GM20431 (cell line): ENCODE measurements around the gene SCIN.
"Not testable (repeated sequence)": the region's sequence is repeated elsewhere in the genome, so short reads cannot be mapped to it uniquely, and the experiment has no call there.

Source experiments
- in situ Hi-C: fragments of 300-500 bp; cut with MseI, MboI; formaldehyde crosslinking; loops from one replicate; pipeline ENCODE4 v1.15.0; 2020; ENCODE audit warnings: low sequenced_read_pairs; ENCODE audit not compliant: unreplicated experiment

Gene SCIN

DNA sequence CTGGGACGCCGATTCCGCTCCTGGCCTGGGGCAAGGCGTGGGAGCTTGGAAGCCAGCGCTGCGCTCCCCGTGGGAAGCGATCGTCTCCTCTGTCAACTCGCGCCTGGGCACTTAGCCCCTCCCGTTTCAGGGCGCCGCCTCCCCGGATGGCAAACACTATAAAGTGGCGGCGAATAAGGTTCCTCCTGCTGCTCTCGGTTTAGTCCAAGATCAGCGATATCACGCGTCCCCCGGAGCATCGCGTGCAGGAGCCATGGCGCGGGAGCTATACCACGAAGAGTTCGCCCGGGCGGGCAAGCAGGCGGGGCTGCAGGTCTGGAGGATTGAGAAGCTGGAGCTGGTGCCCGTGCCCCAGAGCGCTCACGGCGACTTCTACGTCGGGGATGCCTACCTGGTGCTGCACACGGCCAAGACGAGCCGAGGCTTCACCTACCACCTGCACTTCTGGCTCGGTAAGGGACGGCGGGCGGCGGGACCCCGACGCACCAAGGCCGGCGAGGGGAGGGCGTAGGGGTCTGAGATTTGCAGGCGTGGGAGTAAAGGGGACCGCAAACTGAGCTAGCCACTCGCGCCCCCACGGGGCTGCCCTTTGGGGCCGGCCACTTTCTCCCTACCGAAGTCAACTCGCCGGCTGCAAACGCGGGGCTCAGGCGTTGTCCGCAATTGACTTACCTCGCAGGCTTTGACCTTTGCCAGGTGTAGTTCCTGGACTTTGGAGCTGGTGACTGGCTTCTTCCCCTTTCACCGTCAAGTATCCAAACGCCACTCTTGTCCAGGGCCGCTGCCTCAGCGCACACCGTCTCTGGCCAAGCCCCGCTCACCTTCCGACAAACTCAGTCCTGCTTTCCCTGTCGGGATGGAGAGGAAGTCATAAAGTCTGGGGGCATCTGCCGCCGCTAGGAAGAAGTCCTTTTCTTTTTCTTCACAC, at the start of gene SCIN:
Gene SCIN, plus strand, starts transcription at position 187 of the 928 bp plus-strand sequence. Its CDS starts 67 bp downstream, at position 254.
- in situ Hi-C loops, result no loop called here

GRCh38 chr7:12524794-12525386, 45.6 kb upstream of the SCIN start:
- in situ Hi-C loops, result no loop called here

GRCh38 chr7:12526693-12527092, 43.8 kb upstream of the SCIN start:
- in situ Hi-C loops, result not testable (repeated sequence)

GRCh38 chr7:12527670-12528069, 42.9 kb upstream of the SCIN start:
- in situ Hi-C loops, result not testable (repeated sequence)

DNA sequence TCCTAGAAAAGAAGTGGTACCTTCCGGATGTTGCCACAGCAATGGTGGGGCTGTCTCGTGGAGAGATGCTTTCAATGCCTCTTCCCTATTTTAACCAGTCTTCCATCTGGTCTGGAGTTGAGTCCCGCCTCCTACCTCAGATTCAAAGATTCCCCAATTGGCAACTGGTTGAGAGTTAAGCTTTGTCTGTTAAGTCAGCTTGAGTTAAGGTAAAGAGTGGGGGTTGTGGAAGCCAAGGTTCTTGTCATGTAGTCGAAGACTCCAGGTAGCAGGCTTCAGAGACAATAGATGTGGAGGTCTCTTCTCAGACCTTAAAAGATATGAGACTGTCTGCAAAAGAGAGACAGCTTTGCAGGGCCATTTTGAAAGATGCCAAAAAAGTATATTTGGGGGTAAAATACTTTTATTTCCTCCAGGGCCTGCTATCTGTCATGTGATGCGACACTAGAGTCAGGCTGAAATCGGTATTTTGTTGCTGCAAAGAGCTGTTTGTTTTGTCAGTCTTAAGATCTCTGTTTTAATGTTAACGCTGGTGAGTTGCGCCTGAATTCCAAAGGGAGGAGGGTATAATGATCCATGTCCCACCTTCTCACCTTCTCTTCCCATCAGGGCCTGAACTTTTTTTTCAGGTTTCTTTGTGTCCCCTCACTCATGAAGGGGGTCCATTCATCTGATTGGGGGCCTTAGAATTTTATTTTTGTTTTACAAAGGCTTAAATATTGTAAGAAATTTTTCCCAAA, 40.4 kb upstream of the SCIN start:
- in situ Hi-C loops, result loop anchor here (10.0 kb wide), 1 partner anchor 85 kb away; no protein-coding TSS in a partner anchor

- in situ Hi-C loops, result loop anchor here (10.0 kb wide), 1 partner anchor 83 kb away; no protein-coding TSS in a partner anchor
Measured at GRCh38 chr7:12531784-12532183, 38.7 kb upstream of the SCIN start.

GRCh38 chr7:12534046-12534445, 36.5 kb upstream of the SCIN start:
- in situ Hi-C loops, result loop anchor here (10.0 kb wide), 1 partner anchor 81 kb away; no protein-coding TSS in a partner anchor

DNA sequence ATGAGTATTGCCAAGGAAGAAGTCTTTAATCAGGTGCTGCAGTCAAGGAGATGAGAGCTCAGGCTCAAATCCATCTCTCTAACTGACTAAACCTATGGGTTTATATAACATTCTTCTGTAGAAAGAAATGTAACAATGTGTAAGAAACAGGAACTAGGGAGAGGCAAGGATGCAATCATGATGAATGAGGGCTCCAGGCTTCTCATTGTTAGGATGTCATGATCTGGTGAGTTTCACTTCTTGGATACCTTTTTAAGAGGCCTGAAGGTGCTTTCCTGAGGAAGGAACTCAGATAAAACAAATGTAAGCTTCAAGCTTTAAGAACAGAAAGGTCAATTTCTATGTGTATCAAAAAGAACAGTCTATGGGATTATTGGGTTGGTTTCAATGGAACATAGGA, 30.8 kb upstream of the SCIN start:
- in situ Hi-C loops, result loop anchor here (10.0 kb wide), 1 partner anchor 75 kb away; no protein-coding TSS in a partner anchor

- in situ Hi-C loops, result no loop called here
Measured at GRCh38 chr7:12540850-12541249, 29.7 kb upstream of the SCIN start.

- in situ Hi-C loops, result no loop called here
Measured at GRCh38 chr7:12543586-12543985, 26.9 kb upstream of the SCIN start.

GRCh38 chr7:12549106-12549505, 21.4 kb upstream of the SCIN start:
- in situ Hi-C loops, result no loop called here

DNA sequence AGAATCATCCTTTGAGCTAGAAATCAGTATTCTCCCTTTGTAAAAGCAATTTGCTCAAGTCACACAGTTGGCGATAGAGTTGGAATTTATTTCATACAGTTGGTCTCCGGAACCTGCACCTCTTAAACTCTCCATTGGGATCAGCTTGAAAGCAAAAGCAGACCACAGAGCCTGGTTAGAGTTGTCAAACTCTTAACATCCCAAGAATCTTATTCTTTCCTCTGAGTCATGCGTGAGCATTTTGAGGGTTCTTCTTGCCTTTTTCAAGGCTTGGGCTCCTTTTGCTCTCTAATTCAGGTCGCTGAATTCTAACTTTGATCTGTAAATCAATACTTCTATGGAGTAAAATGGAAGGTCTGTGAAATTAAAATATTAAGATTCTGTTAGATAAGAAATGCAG, 19.6 kb upstream of the SCIN start:
- in situ Hi-C loops, result no loop called here

DNA sequence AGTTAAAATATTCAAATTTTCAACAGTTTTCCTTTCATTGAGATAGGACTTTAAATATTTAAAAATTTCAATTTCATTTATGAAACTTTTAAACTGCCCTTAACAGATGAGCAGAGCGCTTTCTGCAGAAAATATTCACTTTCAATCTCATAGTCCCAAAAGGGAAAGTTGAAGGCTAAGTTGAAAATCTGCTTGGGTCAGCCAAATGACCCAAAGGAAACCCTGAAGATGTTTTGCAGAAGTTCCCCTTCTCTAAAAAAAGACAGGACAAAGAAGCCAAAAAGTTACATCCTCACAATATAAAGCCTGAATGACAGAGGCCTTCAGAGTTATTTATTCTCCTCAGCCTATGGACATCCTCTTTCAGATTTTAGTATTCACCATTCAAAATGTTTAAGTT, 17.6 kb upstream of the SCIN start:
- in situ Hi-C loops, result no loop called here

GRCh38 chr7:12553416-12553815, 17.1 kb upstream of the SCIN start:
- in situ Hi-C loops, result no loop called here

GRCh38 chr7:12554351-12554750, 16.2 kb upstream of the SCIN start:
- in situ Hi-C loops, result no loop called here

- in situ Hi-C loops, result no loop called here
Measured at GRCh38 chr7:12554872-12555271, 15.6 kb upstream of the SCIN start.

GRCh38 chr7:12555695-12556094, 14.8 kb upstream of the SCIN start:
- in situ Hi-C loops, result not testable (repeated sequence)

DNA sequence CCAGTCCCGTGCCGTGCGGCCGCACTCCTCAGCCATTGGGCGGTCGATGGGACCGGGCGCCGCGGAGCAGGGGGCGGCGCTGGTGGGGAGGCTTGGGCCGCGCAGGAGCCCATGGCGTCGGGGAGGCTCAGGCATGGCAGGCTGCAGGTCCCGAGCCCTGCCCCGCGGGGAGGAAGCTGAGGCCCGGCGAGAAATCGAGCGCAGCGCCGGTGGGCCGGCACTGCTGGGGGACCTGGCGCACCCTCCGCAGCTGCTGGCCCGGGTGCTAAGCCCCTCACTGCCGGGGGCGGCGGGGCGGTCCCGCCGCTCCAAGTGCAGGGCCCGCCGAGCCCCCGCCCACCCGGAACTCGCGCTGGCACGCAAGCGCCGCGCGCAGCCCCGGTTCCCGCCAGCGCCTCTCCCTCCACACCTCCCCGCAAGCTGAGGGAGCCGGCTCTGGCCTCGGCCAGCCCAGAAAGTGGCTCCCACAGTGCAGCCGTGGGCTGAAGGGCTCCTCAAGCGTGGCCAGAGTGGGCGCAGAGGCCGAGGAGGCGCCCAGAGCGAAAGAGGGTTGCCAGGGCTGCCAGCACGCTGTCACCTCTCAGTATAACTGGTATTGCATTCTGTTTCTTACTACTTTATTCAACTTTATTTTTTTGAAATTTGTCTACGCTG, 14.3 kb upstream of the SCIN start:
- in situ Hi-C loops, result not testable (repeated sequence)

- in situ Hi-C loops, result no loop called here
Measured at GRCh38 chr7:12557282-12557681, 13.2 kb upstream of the SCIN start.
